HG03097 (cell line): Measurements from ENCODE around the gene INMT.

Experiments
- ATAC-seq: cut with Tn5 transposase; IDR thresholded peaks from one replicate; pipeline ENCODE4 v1.9.1; 2021; ENCODE audit not compliant: unreplicated experiment, low FRiP score

INMT gene

GRCh38 chr7:30727061-30727945, 24.6 kb upstream of the INMT start:
- ATAC-seq, result no peak

DNA sequence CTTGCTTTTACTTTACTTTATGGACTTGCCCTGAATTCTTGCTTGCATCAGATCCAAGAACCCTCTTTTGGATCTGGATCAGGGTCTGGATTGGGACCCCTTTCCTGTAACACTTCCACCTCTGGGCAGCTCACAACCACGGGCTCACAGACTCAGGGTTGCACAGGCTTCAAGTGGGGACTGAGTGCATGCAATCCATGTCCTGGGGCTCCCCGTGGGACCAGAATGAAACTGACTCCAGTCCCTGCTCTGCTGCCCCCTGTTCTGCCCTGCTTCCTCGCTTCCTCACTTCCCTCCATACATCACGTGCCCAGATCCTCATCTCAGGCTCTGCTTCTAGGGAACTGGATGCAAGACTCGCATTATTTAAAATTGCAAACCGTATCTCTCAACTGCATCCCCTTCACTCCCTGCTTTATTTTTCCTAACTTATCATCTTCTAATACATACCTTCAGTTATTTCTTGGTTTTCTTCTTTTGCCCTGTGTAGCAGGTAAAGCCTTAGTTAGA, 23.3 kb upstream of the INMT start:
- ATAC-seq, result no peak

GRCh38 chr7:30729642-30730041, 22.3 kb upstream of the INMT start:
- ATAC-seq, result no peak

- no peak for ATAC-seq
Measured at GRCh38 chr7:30730097-30730496, 21.8 kb upstream of the INMT start.

GRCh38 chr7:30730996-30731395, 20.9 kb upstream of the INMT start:
- no peak for ATAC-seq

- no peak for ATAC-seq
Measured at GRCh38 chr7:30731581-30731980, 20.4 kb upstream of the INMT start.

- no peak for ATAC-seq
Measured at GRCh38 chr7:30732606-30733005, 19.3 kb upstream of the INMT start.

DNA sequence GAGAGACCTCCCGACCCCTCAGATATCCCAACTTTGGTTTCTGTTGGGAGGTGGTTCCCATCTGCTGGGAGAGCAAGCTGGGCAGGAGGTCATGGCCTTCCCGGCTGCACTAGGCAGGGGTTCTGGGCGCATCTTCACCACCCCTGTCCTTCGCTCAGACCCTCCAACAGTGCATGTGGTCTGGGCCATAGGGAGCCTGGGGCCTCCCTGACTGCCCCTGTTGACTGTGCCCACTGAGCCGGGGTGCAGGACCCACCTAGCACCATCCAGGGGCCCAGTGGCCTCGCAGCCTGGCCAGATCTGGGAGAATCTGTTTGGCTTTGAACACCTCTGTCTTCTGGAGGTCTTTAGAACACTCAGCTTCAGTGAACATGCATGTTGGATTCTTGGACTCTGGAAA, 18.7 kb upstream of the INMT start:
- no peak for ATAC-seq

GRCh38 chr7:30733691-30734090, 18.2 kb upstream of the INMT start:
- no peak for ATAC-seq

DNA sequence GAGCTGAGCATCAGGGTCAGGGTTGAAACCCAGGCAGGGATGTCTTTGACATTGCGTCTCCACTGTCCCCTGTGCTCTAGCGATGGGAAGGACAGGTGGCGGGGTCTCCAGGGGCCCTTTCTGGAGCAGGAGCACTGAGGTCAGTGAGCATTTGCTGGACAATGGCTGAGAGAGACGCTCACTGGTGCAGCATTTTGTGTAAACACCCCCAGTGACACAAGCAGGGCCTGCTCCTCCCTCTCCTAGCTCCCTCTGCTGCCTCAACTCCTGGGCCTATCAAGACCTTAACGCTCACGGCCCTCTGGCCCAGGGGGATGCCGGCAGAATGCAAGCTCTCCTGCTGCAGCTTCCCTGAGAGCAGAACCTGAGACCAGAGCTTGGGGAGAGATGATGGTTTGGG, 17.4 kb upstream of the INMT start:
- ATAC-seq, result no peak

DNA sequence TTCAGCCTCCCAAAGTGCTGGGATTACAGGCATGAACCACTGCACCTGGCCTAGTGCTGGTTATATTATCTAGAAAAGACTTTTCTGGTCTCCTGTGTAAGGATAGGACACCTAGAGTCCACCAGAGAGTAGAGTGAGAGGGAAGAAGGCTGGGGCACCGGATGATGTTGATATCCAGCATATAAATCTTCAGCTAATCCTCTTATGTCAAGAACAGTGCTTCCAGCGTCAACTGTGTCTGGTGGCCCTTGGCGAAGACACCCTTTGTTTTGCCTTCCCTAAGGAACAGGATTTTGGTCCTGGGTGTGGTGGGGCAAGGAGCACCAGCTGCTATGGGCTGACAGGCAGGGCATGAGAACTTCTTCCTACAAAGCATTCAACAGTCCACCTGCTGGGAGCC, 16.3 kb upstream of the INMT start:
- ATAC-seq, result no peak

- ATAC-seq, result no peak
Measured at GRCh38 chr7:30736291-30736690, 15.6 kb upstream of the INMT start.

DNA sequence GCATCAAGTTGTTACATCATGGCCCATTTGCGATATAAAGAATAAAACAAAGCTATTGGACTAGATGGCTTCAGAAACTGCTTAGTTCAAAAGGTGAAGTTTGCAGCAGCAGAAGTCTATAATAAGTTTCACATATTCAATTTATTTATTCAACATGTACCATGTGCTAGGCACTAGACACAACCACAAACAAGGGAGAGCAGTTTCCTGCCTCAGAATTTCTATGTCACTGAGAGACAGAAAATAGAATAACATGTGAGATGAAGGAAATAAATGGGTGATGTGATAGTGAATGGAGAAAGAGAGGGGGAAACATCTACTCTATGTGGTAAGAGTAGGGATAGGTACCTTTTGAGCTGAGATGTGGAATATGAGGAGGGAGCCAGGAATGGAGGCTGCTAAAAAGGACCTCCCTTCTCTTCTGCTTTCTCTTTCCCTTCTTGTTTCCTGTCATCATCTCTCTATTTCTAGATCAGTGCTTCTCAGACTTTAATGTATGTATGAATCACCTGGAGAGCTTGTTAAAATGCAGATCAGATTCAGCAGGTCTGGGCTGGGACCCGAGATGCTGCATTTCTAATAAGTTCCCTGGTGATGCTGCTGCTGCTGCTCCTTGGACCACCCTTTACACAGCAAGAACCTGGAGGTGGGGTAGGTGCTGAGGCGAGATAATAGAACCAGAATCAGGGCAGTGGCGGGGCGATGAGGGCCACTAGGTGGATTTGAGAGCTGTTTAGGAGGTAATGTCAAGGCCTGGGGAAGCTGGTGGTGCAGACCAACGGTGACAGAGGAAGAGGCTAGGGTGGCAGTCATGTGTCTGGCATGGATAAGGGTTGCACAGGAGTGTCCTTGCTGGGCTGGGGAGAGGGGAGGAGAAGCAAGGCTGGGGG, 13.7 kb upstream of the INMT start:
- ATAC-seq, result no peak

DNA sequence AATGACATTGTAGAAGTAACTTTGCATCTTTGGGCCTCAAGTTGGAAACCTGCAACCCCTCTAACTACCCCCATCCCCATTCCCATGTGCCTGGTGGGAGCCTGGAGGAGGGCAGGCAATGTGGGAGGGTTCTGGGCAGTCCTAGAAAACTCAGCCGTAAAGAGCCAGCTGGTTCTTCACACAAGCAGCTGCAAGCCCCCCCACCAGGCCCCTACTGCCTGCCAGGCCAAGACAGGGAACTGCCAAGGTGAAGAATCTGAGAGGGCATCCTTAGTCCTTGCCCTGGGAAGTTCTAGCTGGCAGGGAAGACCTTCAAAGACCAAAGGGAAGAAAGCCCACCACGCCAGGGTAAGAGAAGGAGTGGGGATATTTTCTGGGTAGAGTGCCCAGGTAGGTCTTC, 12.2 kb upstream of the INMT start:
- ATAC-seq, result no peak

DNA sequence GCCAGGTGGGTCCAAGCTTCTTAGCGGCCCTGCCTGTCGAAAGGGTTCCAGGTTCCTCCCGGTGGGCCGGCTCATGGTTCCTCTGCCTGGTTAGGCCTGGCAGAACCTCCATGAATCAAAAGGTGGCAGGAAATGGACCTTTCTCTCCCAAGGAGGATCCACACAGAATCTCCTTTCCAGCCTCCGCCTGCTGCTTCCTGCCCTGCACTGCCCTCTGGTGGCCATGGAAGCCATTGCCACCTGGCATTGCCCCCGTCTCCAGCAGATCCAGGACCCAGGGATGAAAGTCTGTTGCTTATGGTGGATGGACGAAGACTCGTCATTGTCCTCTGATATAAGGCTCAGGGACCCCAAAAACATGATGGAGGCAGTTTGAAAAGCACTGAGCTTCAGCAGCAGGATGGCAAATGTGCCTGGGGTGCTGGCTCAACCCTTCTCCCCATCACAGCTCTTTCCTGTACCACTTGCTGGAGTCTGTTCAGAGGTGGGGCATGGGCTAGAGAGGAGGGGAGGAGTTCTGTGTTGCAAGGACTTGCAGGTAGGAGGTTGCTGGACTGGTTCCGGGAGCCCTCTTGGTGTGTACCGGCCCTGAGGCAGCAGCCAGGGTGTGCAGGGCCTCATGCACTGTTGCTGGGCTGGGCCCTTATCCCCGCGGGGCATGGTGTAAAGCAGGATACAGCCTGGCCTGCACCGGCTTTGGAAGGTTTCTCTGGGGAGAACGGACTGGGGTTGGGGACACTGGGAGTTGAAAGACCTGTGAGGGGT, 11.3 kb upstream of the INMT start:
- ATAC-seq, result no peak

GRCh38 chr7:30741289-30741688, 10.6 kb upstream of the INMT start:
- no peak for ATAC-seq

- no peak for ATAC-seq
Measured at GRCh38 chr7:30743371-30744074, 8.4 kb upstream of the INMT start.

GRCh38 chr7:30744075-30744417, 7.9 kb upstream of the INMT start:
- ATAC-seq, result no peak

- ATAC-seq, result no peak
Measured at GRCh38 chr7:30745261-30745941, 6.5 kb upstream of the INMT start.

DNA sequence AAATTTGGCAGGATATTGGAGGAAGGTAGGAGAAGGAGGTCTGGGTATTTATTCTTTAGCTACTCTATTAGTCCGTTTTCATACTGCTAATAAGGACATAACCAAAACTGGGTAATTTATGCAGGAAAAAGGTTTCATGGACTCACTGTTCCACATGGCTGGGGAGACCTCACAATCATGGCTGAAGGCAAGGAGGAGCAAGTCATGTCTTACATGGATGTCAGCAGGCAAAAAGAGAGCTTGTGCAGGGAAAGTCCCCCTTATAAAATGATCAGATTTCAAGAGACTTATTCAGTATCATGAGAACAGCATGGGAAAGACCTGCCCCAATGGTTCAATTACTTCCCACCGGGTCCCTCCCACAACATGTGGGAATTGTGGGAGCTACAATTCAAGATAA, 1.9 kb upstream of the INMT start:
- ATAC-seq, result no peak
